GM12864 (cell line): ENCODE data around the gene TGFBR3.

Experiments
- DNase-seq: peaks from one replicate; pipeline ENCODE4 v3.0.0-alpha.2; 2011; ENCODE audit warnings: low read depth
- H3K4me3 ChIP-seq: 2 replicates; pipeline ENCODE4 v1.5.1; 2011; ENCODE audit warnings: mild to moderate bottlenecking, low read depth, low read length, control low read depth
- TF ChIP-seq, protein P1 (sequence below): IDR thresholded peaks from 2 replicates; pipeline ENCODE4 v1.5.1; 2011; ENCODE audit warnings: low read depth, mild to moderate bottlenecking, moderate library complexity, low read length, control low read depth, inconsistent platforms; ENCODE audit errors: missing control alignments

The TGFBR3 gene

GRCh38 chr1:91683598-91683951 is 202.4 kb downstream of the TGFBR3 start:
- TF ChIP-seq, protein P1, sequence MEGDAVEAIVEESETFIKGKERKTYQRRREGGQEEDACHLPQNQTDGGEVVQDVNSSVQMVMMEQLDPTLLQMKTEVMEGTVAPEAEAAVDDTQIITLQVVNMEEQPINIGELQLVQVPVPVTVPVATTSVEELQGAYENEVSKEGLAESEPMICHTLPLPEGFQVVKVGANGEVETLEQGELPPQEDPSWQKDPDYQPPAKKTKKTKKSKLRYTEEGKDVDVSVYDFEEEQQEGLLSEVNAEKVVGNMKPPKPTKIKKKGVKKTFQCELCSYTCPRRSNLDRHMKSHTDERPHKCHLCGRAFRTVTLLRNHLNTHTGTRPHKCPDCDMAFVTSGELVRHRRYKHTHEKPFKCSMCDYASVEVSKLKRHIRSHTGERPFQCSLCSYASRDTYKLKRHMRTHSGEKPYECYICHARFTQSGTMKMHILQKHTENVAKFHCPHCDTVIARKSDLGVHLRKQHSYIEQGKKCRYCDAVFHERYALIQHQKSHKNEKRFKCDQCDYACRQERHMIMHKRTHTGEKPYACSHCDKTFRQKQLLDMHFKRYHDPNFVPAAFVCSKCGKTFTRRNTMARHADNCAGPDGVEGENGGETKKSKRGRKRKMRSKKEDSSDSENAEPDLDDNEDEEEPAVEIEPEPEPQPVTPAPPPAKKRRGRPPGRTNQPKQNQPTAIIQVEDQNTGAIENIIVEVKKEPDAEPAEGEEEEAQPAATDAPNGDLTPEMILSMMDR = no peak
- no peak for DNase-seq
- H3K4me3 ChIP-seq = no peak overlapping the region

DNA sequence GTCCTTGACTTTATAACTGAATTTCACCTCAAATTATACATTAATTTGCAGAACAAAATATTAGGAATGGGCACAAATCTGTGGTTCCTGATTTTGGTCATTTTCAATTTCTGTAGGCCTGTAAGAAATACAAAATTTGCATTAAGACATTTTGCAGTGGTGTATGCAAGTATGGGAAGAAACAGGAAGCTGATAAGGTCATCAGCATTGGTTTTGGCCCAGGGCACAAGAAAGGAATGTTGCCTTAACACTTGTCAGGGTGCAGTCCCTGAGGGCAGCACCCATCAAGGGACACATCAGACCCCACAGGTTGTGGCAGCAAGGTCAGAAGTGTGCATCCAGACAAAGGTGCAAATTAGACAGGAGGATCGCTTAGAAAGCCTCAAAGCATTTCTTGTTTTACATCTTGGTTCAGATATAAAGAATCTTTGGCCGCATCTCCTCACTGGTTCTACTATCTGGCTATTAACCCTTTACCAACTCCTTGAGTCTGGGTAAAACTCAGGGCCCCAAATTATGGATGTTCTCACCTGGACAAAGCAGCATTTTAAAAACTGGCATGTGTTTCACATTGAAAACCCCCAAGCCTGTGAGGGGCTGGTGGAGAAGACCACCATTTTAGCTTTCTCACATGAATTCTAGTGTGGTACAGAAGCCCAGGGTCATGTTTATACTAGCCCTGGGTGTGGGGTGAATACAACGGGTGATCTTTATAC is 202.9 kb downstream of the TGFBR3 start:
- TF ChIP-seq, protein P1 = no peak
- no peak overlapping the region for H3K4me3 ChIP-seq
- DNase-seq = no peak

DNA sequence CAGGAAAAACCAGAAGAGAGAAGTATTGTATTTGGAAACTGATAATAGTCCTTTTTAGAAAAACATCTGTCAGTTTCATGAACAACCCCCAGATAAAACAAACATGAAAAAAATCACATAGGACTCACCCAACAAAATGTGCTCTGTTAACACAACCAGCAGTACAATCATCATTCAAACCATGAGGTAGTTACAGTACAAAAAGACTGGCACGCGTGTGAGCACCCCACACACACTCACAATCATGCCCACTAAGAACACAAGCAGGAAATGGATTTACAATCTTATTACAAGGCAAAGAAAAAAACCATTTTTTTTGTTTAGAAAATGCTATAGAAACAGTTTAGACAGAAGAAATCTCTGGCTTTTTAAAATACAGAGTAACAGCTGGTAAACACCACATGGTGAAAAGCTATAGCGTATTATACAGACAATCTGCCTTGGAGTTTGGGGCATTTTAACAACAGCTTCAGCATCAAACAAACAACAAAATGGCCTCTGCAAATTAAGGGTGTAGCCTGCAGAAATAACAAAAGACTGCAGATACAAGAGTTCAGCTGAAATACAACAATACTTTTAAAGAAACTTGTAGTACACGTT is 205.3 kb downstream of the TGFBR3 start:
- TF ChIP-seq, protein P1 = no peak
- no peak for DNase-seq
- no peak overlapping the region for H3K4me3 ChIP-seq

- no peak overlapping the region for H3K4me3 ChIP-seq
- no peak for DNase-seq
- TF ChIP-seq, protein P1 = no peak
Observed at GRCh38 chr1:91679446-91679845, 206.5 kb downstream of the TGFBR3 start.

- DNase-seq = no peak
- TF ChIP-seq, protein P1 = no peak
- H3K4me3 ChIP-seq = no peak overlapping the region
Observed at GRCh38 chr1:91676030-91676429, 209.9 kb downstream of the TGFBR3 start.

GRCh38 chr1:91674107-91674506 is 211.8 kb downstream of the TGFBR3 start:
- no peak for DNase-seq
- no peak overlapping the region for H3K4me3 ChIP-seq
- TF ChIP-seq, protein P1 = no peak

- TF ChIP-seq, protein P1 = no peak
- no peak for DNase-seq
- no peak overlapping the region for H3K4me3 ChIP-seq
Observed at GRCh38 chr1:91673613-91674012, 212.3 kb downstream of the TGFBR3 start.
